HepG2 (cell line): Measurements from ENCODE around the gene ZBTB26.

Source experiments
- CREM ChIP-seq, 2 experiments: sonication (generic) in 1 of 2; formaldehyde crosslinking in 1 of 2; IDR thresholded peaks; 2 replicates each; pipeline versions ENCODE4 v1.4.0 to v1.6.1; 2016 to 2020; ENCODE audit warnings: antibody characterized with exemption in 1 of 2, mild to moderate bottlenecking in 1 of 2, missing genetic modification reagents in 1 of 2
- ERF ChIP-seq: IDR thresholded peaks from 2 replicates; pipeline ENCODE4 v1.6.1; 2018; ENCODE audit warnings: missing biosample characterization, missing genetic modification reagents
- FOXP4 ChIP-seq: sonication (generic); formaldehyde crosslinking; IDR thresholded peaks from 2 replicates; pipeline ENCODE4 v1.4.0; 2020; ENCODE audit warnings: missing genetic modification reagents
- NFE2L2 ChIP-seq: fragments of 150-350 bp; IDR thresholded peaks from 2 replicates; pipeline ENCODE4 v1.6.1; 2014; ENCODE audit warnings: low read length
- PATZ1 ChIP-seq: sonication (generic); formaldehyde crosslinking; IDR thresholded peaks from 2 replicates; pipeline ENCODE4 v1.4.0; 2020; ENCODE audit warnings: missing genetic modification reagents
- POLR2A ChIP-seq, 2 experiments: IDR thresholded peaks; 2 replicates each; pipeline ENCODE4 v1.6.1; 2011; ENCODE audit warnings: low read depth in 2 of 2, low read length in 2 of 2, mild to moderate bottlenecking in 1 of 2, moderate library complexity in 1 of 2; ENCODE audit not compliant: insufficient read depth in 1 of 2
- RAD21 ChIP-seq: fragments of 450-650 bp; formaldehyde crosslinking; IDR thresholded peaks from 2 replicates; pipeline ENCODE4 v1.5.0; 2020; ENCODE audit warnings: mild to moderate bottlenecking
- TFE3 ChIP-seq: IDR thresholded peaks from 2 replicates; pipeline ENCODE4 v1.6.1; 2016
- ZBTB4 ChIP-seq: sonication (generic); formaldehyde crosslinking; IDR thresholded peaks from 2 replicates; pipeline ENCODE4 v1.4.0; 2020; ENCODE audit warnings: missing genetic modification reagents, mild to moderate bottlenecking, borderline replicate concordance
- ZFP36 ChIP-seq: fragments of 150-350 bp; IDR thresholded peaks from 2 replicates; pipeline ENCODE4 v1.6.1; 2018; ENCODE audit warnings: borderline replicate concordance, low read length, low read depth; ENCODE audit not compliant: partially characterized antibody
- ZNF12 ChIP-seq: sonication (generic); formaldehyde crosslinking; IDR thresholded peaks from 2 replicates; pipeline ENCODE4 v1.5.0; 2020; ENCODE audit warnings: missing genetic modification reagents

- no peak for TF ChIP-seq ZNF12 (CRISPR knock-in tag)
- TF ChIP-seq ERF (CRISPR knock-in tag) = no peak
- no peak for TF ChIP-seq NFE2L2
- TF ChIP-seq FOXP4 (CRISPR knock-in tag) = no peak
- TF ChIP-seq RAD21 (CRISPR knock-in tag) = no peak
- no peak for TF ChIP-seq TFE3 (CRISPR knock-in tag)
- no peak for TF ChIP-seq PATZ1 (CRISPR knock-in tag)
- TF ChIP-seq CREM (IDR thresholded peaks at IDR 0.05) = no peak
- no peak for TF ChIP-seq CREM (CRISPR knock-in tag; IDR thresholded peaks at IDR 0.05)
- TF ChIP-seq ZFP36 = no peak
- TF ChIP-seq ZBTB4 (CRISPR knock-in tag) = no peak
- TF ChIP-seq POLR2A (IDR thresholded peaks at IDR 0.05; ENCODE audit: insufficient read depth in 1 of 2, low read depth in 2 of 2, low read length in 2 of 2) = no peak
These were observed 15.2 kb upstream of the ZBTB26 start for GRCh38 chr9:122946461-122947005.
